Effector memory CD8-positive, alpha-beta T cell (primary cell): Measurements from ENCODE around the gene CEP89.
A peak's percentile ranks its signal among the peaks of the same experiment; 100 is the strongest.
"Not testable (repeated sequence)": the region's sequence is repeated elsewhere in the genome, so short reads cannot be mapped to it uniquely, and the experiment has no call there.

Experiments
- ATAC-seq: fragments of 150-1000 bp; cut with Tn5 transposase; replicated peaks from 2 replicates; pipeline ENCODE4 v1.10.0; 2021; ENCODE audit warnings: mild to moderate bottlenecking, moderate library complexity
- DNase-seq, 3 experiments: peaks; one replicate each; pipeline ENCODE4 v3.0.0; 2021
- H3K27ac Mint-ChIP-seq, 2 donors: one replicate each; pipeline ENCODE4 v1.8.0; 2022; ENCODE audit warnings: mild to moderate bottlenecking in 2 of 2, mixed read lengths in 2 of 2, moderate library complexity in 2 of 2
- H3K27me3 Mint-ChIP-seq, 2 donors: one replicate each; pipeline ENCODE4 v1.8.0; 2022; ENCODE audit warnings: mixed read lengths in 2 of 2
- H3K36me3 Mint-ChIP-seq: one replicate; pipeline ENCODE4 v1.8.0; 2022; ENCODE audit warnings: mild to moderate bottlenecking, moderate library complexity, mixed read lengths; ENCODE audit not compliant: insufficient read depth
- H3K4me1 Mint-ChIP-seq, 2 donors: one replicate each; pipeline ENCODE4 v1.8.0; 2022; ENCODE audit warnings: low read depth in 2 of 2, mixed read lengths in 2 of 2
- H3K4me3 Mint-ChIP-seq, 2 donors: one replicate each; pipeline ENCODE4 v1.8.0; 2022; ENCODE audit warnings: mild to moderate bottlenecking in 2 of 2, mixed read lengths in 2 of 2, moderate library complexity in 2 of 2
- H3K9me3 Mint-ChIP-seq, 2 donors: one replicate each; pipeline ENCODE4 v1.8.0; 2022; ENCODE audit warnings: mixed read lengths in 2 of 2
- total RNA-seq, 9 experiments: gene quantifications; one replicate each; lab custom pipeline; 2026; lab: John Stamatoyannopoulos, UW

Gene CEP89
- 11.4 to 30.3 (median 17.5) reads per million in 9 experiments for total RNA-seq

DNA sequence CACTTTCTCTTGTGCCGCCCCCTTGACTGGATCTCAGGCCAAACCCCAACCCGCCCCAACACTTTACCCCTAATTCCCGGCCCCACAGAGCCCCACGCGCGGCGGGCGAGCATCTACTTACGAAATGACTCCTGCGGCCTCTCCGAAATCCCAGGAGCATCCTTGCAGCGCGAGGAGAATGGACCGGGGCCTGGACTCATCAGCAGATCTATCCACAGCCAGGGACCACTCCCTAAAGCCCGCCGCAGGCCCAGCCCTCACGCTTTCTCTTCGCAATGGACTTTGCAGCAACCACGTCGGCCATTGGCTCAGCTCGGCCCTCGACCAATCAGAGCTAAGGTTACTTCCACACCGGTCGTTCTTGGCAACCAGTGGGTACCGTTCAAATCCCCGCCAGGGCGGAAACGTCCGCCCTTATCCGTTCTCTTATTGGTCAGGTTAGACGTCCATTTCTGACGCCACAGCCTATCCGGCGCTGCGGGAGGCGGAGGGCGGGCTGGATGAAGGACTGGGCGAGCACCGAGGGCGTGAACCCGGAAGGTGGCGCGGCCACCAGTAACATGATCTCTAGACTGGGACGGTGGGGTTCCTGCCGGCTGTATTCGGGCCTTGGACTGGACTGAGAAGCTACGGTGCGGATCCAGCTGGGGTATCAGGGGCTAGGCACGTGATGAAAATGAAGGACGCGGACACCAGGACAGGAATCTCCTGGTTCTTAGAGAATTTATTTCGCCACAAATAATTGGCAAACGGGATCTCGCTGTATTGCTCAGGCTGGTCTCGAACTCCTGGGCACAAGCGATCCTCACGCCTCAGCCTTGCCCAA, at the start of gene CEP89, which contains the start of gene FAAP24:
TSS of gene CEP89 (minus strand) at position 244 of the 826 bp plus-strand sequence. CDS start at position 160, 84 bp downstream.
TSS of gene FAAP24 (plus strand) at position 528 of the 826 bp plus-strand sequence. CDS start 955 bp downstream, outside the sequence.
- no peaks in the 10 kb centered on the region for H3K27me3 Mint-ChIP-seq
- H3K36me3 Mint-ChIP-seq, result peaks cover 31% of the 10 kb centered on the region
- DNase-seq (peak; percentile 98 to 99 (median 99)), ATAC-seq (peak; percentile 96)
- H3K9me3 Mint-ChIP-seq, result no peaks in the 10 kb centered on the region
- peak within 1 kb of the TSS; percentile 87 to 97 for H3K27ac Mint-ChIP-seq
- H3K4me3 Mint-ChIP-seq, result peak within 1 kb of the TSS; percentile 92 to 99
- H3K4me1 Mint-ChIP-seq, result peaks cover 6 to 12% of the 10 kb centered on the region in 2 donors

DNA sequence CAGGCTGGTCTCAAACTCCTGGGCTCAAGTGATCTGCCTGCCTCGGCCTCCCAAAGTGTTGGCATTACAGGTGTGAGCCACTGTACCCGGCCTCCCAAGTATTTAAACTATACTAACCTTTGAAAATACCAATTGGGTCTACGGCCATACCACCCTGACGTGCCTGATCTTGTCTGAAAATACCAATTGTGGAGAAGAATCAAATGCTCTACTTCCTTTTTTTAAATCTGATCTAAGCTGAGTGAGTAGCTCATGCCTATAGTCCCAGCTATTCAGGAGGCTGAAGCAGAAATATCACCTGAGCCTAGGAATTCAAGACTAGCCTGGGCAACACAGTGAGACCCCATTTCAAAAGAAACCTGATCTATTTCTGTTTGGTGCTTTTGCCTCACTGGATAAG, 39.1 kb upstream of the CEP89 start:
- DNase-seq, H3K4me3 Mint-ChIP-seq, H3K36me3 Mint-ChIP-seq, H3K27ac Mint-ChIP-seq, ATAC-seq, H3K9me3 Mint-ChIP-seq, H3K4me1 Mint-ChIP-seq: not testable (repeated sequence)
- peaks cover 0 to 26% of the 10 kb centered on the region in 2 donors for H3K27me3 Mint-ChIP-seq

DNA sequence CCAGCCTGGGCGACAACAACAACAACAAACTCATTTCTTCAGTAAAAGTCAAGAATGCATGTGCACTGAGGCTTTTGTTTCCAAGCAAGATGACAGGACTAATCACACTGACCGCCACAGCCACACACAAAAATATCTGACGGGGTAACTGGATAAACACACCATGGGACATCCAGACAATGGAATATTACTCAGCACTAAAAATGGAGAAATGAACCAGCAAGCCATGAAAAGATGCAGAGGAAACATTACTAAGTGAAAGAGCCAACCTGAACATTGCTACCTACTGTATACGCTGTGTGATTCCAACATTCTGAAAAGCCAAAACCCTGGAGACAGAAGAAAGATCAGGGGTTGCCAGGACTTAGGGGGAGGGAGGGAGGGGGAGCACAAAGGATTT, 37.0 kb upstream of the CEP89 start:
- Mint-ChIP-seq H3K27ac (no peak overlapping the region), H3K36me3 (no peaks in the 10 kb centered on the region), H3K4me1 (no peaks in the 10 kb centered on the region), H3K9me3 (no peaks in the 10 kb centered on the region), H3K27me3 (peaks cover 6 to 19% of the 10 kb centered on the region in 2 donors), H3K4me3 (no peak overlapping the region)
- ATAC-seq (no peak), DNase-seq (no peak)

DNA sequence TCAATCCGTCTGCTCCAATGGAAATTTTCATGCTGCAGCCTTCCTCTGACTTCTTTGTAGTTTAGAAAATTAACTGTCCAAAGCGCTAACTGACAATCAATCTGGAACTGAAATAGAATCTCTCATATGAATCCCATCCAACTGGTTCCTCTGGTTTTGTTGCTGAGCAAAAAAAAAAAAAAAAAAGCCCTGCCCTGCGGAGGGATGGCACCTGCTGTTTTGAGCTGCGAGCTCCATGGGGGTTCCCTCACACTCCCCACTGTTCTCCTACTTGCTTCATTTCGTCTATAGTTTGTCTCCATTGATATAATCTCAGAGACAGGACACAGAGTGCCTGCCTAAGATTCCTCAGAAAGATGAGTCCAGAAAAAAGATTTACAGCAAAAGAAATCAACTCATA, 33.7 kb upstream of the CEP89 start:
- no peaks in the 10 kb centered on the region for H3K9me3 Mint-ChIP-seq
- peaks cover 3 to 4% of the 10 kb centered on the region in 2 donors for H3K4me1 Mint-ChIP-seq
- no peak overlapping the region for H3K4me3 Mint-ChIP-seq
- no peaks in the 10 kb centered on the region for H3K36me3 Mint-ChIP-seq
- H3K27ac Mint-ChIP-seq, result no peak overlapping the region
- H3K27me3 Mint-ChIP-seq, result peaks cover 6% of the 10 kb centered on the region in 2 donors
- DNase-seq (no peak), ATAC-seq (no peak)

DNA sequence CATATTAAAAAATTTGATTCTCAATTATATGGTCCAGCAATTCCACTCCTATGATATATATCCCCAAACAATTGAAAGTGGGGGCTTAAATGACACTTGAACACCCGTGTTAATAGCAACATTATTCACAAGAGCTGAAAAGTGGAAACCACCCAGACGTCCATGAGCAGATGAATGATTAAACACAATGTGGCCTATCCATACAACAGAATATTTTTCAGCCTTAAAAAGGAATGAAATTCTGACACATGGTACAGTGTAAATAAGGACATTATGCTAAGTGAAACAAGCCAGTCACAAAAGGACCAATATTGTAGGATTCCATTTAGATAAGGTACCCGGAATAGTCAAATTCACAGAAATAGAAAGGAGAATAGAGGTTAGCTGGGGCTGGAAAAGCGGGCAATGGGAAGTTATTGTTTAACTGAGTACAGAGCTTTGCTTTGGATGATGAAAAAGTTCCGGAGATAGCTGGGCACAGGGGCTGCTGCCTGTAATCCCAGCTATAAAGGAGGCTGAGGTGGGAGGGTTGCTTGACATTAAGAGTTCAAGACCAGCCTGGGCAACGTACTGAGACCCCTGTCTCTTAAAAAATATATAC, 31.8 kb upstream of the CEP89 start:
- ATAC-seq, H3K27ac Mint-ChIP-seq, H3K27me3 Mint-ChIP-seq, H3K4me3 Mint-ChIP-seq, H3K4me1 Mint-ChIP-seq, H3K9me3 Mint-ChIP-seq, H3K36me3 Mint-ChIP-seq, DNase-seq: not testable (repeated sequence)

DNA sequence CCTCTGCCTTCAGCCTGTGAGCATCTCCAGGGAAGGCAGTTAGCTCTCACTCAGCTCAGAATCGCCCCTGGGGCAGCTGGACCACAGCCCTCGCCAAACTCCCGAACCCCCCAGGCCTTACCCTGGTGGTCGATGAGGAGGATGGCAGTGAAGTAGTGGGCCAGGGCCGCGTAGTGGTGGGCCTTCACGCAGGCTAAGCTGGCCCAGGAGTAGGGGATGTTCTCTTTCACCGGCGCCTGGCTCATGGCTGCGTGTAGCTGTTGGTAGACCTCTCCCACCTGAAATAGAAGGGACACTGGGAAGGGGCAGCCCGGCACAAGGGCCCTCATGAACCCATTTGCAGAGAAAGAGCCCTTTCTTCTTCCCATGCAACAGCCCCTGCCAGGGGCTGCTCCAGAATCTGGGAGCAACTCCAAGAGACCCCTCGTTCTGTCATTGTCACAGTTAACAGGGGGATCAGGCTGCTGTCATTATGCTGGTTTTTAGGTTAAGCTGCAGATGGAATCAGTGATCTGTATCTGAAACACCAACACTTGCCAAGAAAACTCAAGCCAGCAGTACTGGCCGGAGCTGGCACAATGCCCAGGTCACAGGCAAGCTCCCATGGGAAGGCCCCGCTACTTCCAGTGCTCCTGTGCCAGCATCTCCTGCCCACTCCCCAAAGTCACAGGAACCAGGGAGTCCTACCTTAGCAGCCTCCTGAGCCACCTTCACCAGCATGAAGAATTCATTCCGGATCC, 30.5 kb upstream of the CEP89 start:
- ATAC-seq, DNase-seq, H3K9me3 Mint-ChIP-seq, H3K27ac Mint-ChIP-seq, H3K36me3 Mint-ChIP-seq, H3K4me1 Mint-ChIP-seq, H3K4me3 Mint-ChIP-seq, H3K27me3 Mint-ChIP-seq: not testable (repeated sequence)

DNA sequence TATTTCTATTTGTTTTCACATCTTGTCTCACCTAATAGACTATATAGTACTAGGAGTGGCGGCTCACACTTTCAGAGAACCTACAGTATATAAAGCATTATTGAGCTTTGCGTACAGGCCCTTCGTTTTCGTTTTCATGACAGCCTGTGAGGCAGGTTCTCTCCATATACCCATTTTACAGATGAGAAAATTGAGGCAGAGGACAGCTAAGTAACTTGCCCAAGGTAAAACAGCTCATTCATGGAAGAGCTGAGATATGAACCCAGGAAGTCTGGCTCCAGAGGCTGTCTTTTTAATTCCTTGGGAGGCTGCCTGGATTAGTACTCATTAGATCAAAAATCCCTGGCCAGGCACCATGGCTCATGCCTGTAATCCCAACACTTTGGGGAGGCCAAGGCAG, 29.2 kb upstream of the CEP89 start:
- H3K27ac Mint-ChIP-seq, result no peak overlapping the region
- peaks cover 9 to 13% of the 10 kb centered on the region in 2 donors for H3K27me3 Mint-ChIP-seq
- peaks cover 5% of the 10 kb centered on the region in 2 donors for H3K4me1 Mint-ChIP-seq
- DNase-seq (no peak), ATAC-seq (no peak)
- H3K4me3 Mint-ChIP-seq, result no peak overlapping the region
- H3K36me3 Mint-ChIP-seq, result no peaks in the 10 kb centered on the region
- no peaks in the 10 kb centered on the region for H3K9me3 Mint-ChIP-seq

DNA sequence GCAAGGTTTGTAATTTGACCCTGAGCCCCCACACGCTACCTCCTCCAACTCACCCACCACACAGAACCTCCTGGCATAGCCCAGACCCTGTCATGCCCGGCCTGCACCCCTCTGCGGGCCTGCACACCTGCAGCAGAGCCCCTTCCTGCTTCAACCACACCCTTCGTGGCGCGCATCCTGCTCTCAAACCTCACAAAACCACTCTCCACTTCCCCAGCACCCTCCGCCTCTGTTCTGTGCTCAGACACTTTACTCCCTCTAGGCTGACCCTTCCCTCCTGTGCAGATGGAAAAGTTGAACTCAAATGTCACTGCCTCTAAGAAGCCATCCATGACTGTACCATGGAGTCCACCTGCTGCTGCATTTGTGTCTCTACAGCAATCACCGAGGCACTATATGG, 28.8 kb upstream of the CEP89 start:
- H3K9me3 Mint-ChIP-seq, result no peaks in the 10 kb centered on the region
- H3K4me1 Mint-ChIP-seq, result peaks cover 5% of the 10 kb centered on the region in 2 donors
- peak in 1 of 3 experiments; percentile 2 for DNase-seq
- peaks cover 9 to 12% of the 10 kb centered on the region in 2 donors for H3K27me3 Mint-ChIP-seq
- no peak overlapping the region for H3K27ac Mint-ChIP-seq
- H3K36me3 Mint-ChIP-seq, result no peaks in the 10 kb centered on the region
- ATAC-seq, result no peak
- no peak overlapping the region for H3K4me3 Mint-ChIP-seq

DNA sequence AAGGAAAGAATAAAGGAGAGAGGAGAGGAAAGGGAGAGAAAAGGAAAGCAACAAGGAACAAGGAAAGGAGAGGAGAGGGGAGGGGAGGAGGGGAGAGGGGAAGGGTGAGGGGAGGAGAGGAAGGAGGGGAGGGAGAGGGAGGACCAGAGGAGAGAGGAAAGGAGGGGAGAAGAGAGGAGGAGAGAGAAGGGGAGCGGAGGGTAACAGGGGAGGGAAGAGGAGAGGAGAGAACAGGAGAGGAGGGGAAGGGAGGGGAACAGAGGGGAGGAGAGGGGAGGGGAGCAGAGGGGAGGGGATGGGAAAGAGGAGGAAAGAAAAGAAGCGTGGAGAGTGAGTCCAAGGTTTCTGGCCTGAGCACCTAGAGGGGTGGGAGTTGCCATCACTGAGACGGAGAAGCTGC, 27.0 kb upstream of the CEP89 start:
- H3K4me1 Mint-ChIP-seq, result peaks cover 5% of the 10 kb centered on the region in 2 donors
- no peak overlapping the region for H3K27ac Mint-ChIP-seq
- H3K36me3 Mint-ChIP-seq, result no peaks in the 10 kb centered on the region
- H3K9me3 Mint-ChIP-seq, result no peaks in the 10 kb centered on the region
- peaks cover 6 to 9% of the 10 kb centered on the region in 2 donors for H3K27me3 Mint-ChIP-seq
- DNase-seq, result no peak
- no peak overlapping the region for H3K4me3 Mint-ChIP-seq
- ATAC-seq, result no peak

DNA sequence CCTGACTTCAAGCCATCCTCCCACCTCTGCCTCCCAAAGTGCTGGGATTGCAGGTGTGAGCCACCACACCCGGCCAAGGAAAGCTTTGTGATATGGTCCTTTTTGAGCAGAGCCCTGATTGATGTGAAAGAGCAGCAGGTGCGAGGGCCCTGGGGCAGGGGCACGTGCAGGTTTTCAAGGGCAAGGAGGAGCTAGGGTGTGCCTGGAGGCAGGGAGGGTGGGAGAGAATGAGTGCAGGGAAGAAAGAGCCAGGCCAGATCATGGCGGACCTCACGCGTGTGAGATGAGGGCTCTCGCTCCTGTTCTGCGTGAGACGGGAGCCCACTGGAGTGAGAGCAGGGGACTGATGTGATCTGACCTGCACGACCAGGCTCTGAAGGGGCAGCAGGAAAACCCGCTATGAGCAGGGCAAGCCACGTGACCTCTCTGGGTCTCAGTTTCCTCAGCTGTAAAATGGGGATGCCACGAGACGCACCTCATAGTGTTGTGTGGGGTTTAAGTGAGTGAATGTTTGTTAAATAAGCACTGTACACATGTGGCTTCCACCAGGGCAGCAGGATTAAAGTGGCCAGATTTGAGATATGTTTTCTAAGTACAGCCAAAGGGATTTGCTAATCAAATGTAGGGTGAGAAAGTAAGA, 26.1 kb upstream of the CEP89 start:
- Mint-ChIP-seq H3K27me3 (peaks cover 6 to 9% of the 10 kb centered on the region in 2 donors), H3K36me3 (no peaks in the 10 kb centered on the region), H3K9me3 (no peaks in the 10 kb centered on the region), H3K4me3 (no peak overlapping the region), H3K27ac (no peak overlapping the region), H3K4me1 (peaks cover 5% of the 10 kb centered on the region in 2 donors)
- no peak for DNase-seq
- ATAC-seq, result no peak

DNA sequence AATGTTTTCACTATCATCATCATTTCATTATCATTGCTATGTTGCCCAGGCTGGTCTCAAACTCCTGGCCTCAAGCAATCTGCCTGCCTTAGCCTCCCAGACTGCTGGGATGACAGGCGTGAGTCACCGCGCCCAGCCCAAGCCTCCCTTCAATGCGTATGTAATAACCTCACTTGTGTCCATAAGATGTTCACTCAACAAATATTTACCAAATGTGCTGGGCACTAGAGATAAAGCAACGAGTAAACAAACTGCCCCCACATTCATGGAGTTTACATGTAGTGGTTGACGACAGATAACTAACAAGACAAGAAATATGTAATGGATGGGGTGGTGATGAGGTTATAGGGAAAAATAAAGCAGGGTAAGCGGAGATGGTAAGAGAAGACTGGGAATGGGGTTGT, 25.3 kb upstream of the CEP89 start:
- not testable (repeated sequence) for H3K4me3 Mint-ChIP-seq, DNase-seq, H3K27ac Mint-ChIP-seq, H3K4me1 Mint-ChIP-seq, H3K36me3 Mint-ChIP-seq, ATAC-seq, H3K27me3 Mint-ChIP-seq, H3K9me3 Mint-ChIP-seq

DNA sequence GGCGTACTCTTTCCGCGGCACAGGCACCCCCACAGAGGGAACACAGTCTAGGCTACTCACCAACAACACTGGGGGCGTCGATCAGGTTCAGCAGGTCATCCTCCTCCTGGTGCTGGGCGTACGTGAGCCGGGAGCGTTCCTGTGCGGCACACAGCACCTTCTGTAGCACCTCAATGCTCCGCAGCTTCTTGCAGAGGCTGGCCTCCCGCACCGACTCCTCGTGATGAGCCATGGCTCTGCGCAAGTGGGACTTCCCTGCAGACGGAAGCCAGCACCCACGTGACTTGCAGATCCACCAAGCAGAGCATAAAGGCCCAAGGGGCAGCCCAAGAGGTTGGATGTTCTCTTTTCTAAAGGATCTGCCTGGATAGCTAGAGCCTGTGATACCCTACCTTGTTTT, 24.2 kb upstream of the CEP89 start:
- H3K4me1 Mint-ChIP-seq, H3K9me3 Mint-ChIP-seq, DNase-seq, H3K36me3 Mint-ChIP-seq, H3K4me3 Mint-ChIP-seq, ATAC-seq, H3K27ac Mint-ChIP-seq, H3K27me3 Mint-ChIP-seq: not testable (repeated sequence)

DNA sequence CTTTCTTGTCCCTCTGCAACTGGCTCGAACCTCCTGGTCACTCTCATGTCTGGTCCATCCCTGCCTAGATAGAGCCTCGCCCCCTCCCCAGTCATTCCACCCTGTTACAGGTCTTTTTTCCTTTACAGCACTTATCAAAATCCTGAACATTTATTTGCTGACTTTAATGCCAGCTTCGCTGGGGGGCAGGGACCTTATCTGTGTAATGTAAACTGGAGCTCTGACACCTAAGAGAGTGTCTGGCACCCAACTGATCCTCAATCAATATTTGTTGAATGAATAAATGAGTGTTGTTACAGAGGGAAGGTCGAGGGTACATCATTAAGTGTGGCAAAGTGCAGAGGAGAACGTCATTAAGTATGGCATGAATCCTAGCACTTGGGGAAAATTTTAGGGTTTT, 17.0 kb upstream of the CEP89 start:
- ATAC-seq (no peak), DNase-seq (no peak)
- H3K36me3 Mint-ChIP-seq, result no peaks in the 10 kb centered on the region
- no peak overlapping the region for H3K27ac Mint-ChIP-seq
- no peaks in the 10 kb centered on the region for H3K9me3 Mint-ChIP-seq
- H3K27me3 Mint-ChIP-seq, result no peaks in the 10 kb centered on the region
- no peak overlapping the region for H3K4me3 Mint-ChIP-seq
- no peaks in the 10 kb centered on the region for H3K4me1 Mint-ChIP-seq
